IPS-20b (cell line): ENCODE results near the gene LPP.

Experiments
- H3K27ac ChIP-seq: one replicate; pipeline ENCODE4 v1.5.1; 2013; ENCODE audit warnings: low read length
- H3K27me3 ChIP-seq: 2 replicates; pipeline ENCODE4 v1.6.1; 2013; ENCODE audit warnings: mild to moderate bottlenecking, low read length, inconsistent platforms; ENCODE audit not compliant: insufficient read depth
- H3K36me3 ChIP-seq: 2 replicates; pipeline ENCODE4 v1.6.1; 2013; ENCODE audit warnings: low read depth, mild to moderate bottlenecking, inconsistent platforms, low read length, moderate library complexity; ENCODE audit not compliant: insufficient read depth
- H3K4me1 ChIP-seq: 2 replicates; pipeline ENCODE4 v1.6.1; 2013; ENCODE audit warnings: mild to moderate bottlenecking, control low read depth, inconsistent platforms, low read length, moderate library complexity; ENCODE audit not compliant: insufficient read depth
- H3K4me3 ChIP-seq: 2 replicates; pipeline ENCODE4 v1.5.1; 2013; ENCODE audit warnings: mild to moderate bottlenecking, low read length, inconsistent platforms
- H3K9ac ChIP-seq: 2 replicates; pipeline ENCODE4 v1.6.1; 2013; ENCODE audit warnings: low read depth, mild to moderate bottlenecking, inconsistent platforms, low read length, moderate library complexity
- H3K9me3 ChIP-seq: 2 replicates; pipeline ENCODE4 v1.6.1; 2013; ENCODE audit warnings: mild to moderate bottlenecking, low read depth, low read length, inconsistent platforms; ENCODE audit not compliant: insufficient read depth

Gene LPP

DNA sequence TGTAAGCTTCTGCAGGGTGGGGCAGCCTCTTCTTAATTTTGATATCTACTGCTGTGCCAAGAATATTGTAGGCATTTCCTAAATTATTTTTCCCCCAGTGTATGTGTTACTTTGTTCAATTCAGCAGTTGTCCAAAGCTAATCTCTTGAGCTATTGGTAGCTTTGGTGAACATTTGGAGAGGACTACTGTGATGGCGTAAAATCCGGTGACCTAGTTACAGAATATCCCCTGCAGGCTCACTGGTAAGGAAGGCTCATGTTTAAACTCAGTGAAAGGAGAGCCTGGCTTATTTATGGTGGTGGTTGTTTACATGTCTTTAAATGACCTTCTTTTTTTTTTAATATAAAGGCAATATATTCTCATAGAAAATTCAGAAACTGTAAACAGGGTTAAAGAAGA lies 105.6 kb downstream of the LPP start:
- Histone ChIP-seq H3K9me3 (no peaks in the 10 kb centered on the region), H3K4me3 (no peak overlapping the region), H3K9ac (no peak overlapping the region), H3K27ac (no peak overlapping the region), H3K27me3 (no peaks in the 10 kb centered on the region), H3K36me3 (0 out of 2 replicates have a peak, but pooled peaks cover 2% of the 10 kb centered on the region), H3K4me1 (0 out of 2 replicates have a peak, but pooled peaks cover 3% of the 10 kb centered on the region)

DNA sequence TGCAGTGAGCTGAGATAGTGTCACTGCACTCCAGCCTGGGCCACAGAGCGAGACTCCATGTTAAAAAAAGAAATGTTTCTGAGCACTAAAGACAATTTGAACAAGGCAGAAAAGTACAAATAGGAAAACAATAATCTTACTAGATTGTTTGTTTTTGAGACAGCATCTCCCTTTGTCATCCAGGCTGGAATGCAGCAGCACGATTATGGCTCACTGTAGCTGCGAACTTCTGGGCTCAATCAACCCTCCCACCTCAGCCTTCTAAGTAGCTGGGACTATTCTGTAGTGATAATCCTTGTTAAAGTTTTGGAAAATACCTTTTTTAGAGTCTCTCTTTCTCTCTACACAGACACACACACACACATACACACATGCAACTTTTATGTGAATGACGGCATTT lies 107.1 kb downstream of the LPP start:
- no peaks in the 10 kb centered on the region for H3K27me3 ChIP-seq
- H3K9ac ChIP-seq, result no peak overlapping the region
- H3K4me3 ChIP-seq, result no peak overlapping the region
- no peaks in the 10 kb centered on the region for H3K9me3 ChIP-seq
- H3K36me3 ChIP-seq, result no peaks in the 10 kb centered on the region
- H3K27ac ChIP-seq, result no peak overlapping the region
- H3K4me1 ChIP-seq, result peaks cover 10% of the 10 kb centered on the region

DNA sequence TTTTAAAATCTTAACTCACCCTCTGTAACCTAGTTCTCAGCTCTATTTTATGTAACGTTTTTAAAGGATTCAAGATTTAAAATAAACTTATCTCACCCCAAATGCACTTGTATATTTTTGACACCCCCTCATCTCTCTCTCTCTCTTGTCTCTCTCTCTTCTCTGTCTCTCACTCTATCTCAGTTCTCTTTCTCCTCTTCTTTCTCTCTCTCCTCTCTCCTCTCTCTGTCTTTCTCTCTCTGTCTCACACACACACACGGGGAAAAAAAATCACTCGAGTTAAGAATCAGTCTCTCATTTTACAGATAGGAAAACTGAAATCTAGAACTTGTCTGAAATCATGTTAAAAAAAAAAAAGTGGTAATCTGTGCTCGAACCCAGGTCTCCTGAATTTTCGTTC lies 108.5 kb downstream of the LPP start:
- no peaks in the 10 kb centered on the region for H3K36me3 ChIP-seq
- no peak overlapping the region for H3K4me3 ChIP-seq
- H3K9ac ChIP-seq, result no peak overlapping the region
- H3K4me1 ChIP-seq, result peaks cover 23% of the 10 kb centered on the region
- H3K27me3 ChIP-seq, result no peaks in the 10 kb centered on the region
- H3K9me3 ChIP-seq, result no peaks in the 10 kb centered on the region
- H3K27ac ChIP-seq, result no peak overlapping the region

GRCh38 chr3:188262913-188263683 lies 109.1 kb downstream of the LPP start:
- no peak overlapping the region for H3K27ac ChIP-seq
- no peak overlapping the region for H3K9ac ChIP-seq

GRCh38 chr3:188264226-188265207 lies 110.6 kb downstream of the LPP start:
- Histone ChIP-seq H3K27me3 (no peaks in the 10 kb centered on the region), H3K4me3 (no peak overlapping the region), H3K9me3 (no peaks in the 10 kb centered on the region), H3K9ac (peak overlapping the region; percentile 25; the same call in 1 of the 2 replicates), H3K27ac (no peak overlapping the region), H3K4me1 (peaks cover 43% of the 10 kb centered on the region), H3K36me3 (no peaks in the 10 kb centered on the region)

More at GRCh38 chr3:188262913-188263683, 109.1 kb downstream of the LPP start:
- no peaks in the 10 kb centered on the region for H3K9me3 ChIP-seq
- no peaks in the 10 kb centered on the region for H3K27me3 ChIP-seq
- no peak overlapping the region for H3K4me3 ChIP-seq
- H3K4me1 ChIP-seq, result peaks cover 29% of the 10 kb centered on the region
- no peaks in the 10 kb centered on the region for H3K36me3 ChIP-seq

DNA sequence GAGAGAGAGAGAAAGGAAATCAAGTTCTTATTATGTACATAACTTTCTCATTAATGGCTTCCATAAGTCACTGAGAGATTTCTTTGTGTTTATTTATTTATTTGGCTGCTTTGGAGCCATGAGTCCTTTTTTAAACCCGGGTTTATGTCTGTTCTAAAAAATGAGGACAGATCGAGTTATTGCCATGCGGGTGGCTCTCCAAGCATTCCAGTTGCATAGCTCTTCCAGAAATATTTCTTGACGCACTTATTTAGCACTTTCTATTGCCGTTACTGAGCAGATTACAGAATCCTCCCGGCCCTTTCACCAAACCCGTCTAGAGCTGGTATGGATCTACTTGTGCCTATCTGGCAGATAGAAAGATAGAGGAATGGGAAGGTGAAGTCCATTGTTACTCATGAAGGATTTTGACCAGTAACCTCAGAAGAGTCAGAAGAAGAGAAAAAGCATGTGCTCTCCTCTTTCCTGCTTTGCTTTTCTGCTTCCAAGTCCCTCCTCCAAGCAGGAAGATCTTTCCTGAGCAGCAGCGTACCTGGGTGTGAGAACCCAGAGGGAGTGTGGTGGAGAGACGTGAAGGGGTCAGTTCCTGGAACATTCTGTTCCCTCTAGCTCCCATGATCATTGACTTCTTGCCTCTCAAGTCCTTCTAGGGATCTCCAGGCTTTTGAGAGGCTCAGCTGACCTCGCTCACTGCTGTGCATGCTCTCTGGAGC lies 112.8 kb downstream of the LPP start:
- H3K9me3 ChIP-seq, result no peaks in the 10 kb centered on the region
- H3K9ac ChIP-seq, result no peak overlapping the region
- H3K4me1 ChIP-seq, result peaks cover 61% of the 10 kb centered on the region
- H3K27ac ChIP-seq, result peak overlapping the region; percentile 38
- no peak overlapping the region for H3K4me3 ChIP-seq
- H3K36me3 ChIP-seq, result no peaks in the 10 kb centered on the region
- H3K27me3 ChIP-seq, result no peaks in the 10 kb centered on the region

GRCh38 chr3:188267790-188268335 lies 113.9 kb downstream of the LPP start:
- no peaks in the 10 kb centered on the region for H3K36me3 ChIP-seq
- peaks cover 63% of the 10 kb centered on the region for H3K4me1 ChIP-seq
- H3K27me3 ChIP-seq, result no peaks in the 10 kb centered on the region
- peak overlapping the region; percentile 71 for H3K27ac ChIP-seq
- H3K4me3 ChIP-seq, result no peak overlapping the region
- no peaks in the 10 kb centered on the region for H3K9me3 ChIP-seq
- H3K9ac ChIP-seq, result no peak overlapping the region; the same call in 1 of the 2 replicates

- peaks cover 63% of the 10 kb centered on the region for H3K4me1 ChIP-seq
- no peaks in the 10 kb centered on the region for H3K36me3 ChIP-seq
- H3K27ac ChIP-seq, result peak overlapping the region; percentile 71
These were observed 114.4 kb downstream of the LPP start for GRCh38 chr3:188268336-188268735.

DNA sequence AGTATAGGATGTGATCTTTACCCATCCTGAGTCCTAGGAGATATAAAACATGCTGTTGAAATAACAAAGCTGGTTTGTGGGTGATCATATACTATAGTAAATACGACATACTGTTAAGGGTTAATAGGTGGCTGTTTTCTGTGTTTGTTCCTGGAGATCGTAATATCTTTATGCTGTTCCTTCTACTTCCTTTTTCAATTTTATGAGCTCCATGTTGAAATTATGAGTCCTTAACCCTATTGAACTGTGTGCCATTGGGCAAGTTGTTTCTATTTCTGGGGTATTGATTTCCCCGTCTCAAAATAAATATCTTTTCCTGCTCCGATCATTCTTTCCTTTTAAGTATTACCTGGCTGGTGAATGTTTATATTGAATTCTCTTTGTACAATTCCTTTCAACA lies 115.1 kb downstream of the LPP start:
- Histone ChIP-seq H3K27ac (peak overlapping the region; percentile 0), H3K4me1 (peaks cover 61% of the 10 kb centered on the region)

More at GRCh38 chr3:188268336-188268735, 114.4 kb downstream of the LPP start:
- H3K27me3 ChIP-seq, result no peaks in the 10 kb centered on the region
- no peak overlapping the region for H3K4me3 ChIP-seq
- H3K9ac ChIP-seq, result no peak overlapping the region; the same call in 1 of the 2 replicates
- no peaks in the 10 kb centered on the region for H3K9me3 ChIP-seq

DNA sequence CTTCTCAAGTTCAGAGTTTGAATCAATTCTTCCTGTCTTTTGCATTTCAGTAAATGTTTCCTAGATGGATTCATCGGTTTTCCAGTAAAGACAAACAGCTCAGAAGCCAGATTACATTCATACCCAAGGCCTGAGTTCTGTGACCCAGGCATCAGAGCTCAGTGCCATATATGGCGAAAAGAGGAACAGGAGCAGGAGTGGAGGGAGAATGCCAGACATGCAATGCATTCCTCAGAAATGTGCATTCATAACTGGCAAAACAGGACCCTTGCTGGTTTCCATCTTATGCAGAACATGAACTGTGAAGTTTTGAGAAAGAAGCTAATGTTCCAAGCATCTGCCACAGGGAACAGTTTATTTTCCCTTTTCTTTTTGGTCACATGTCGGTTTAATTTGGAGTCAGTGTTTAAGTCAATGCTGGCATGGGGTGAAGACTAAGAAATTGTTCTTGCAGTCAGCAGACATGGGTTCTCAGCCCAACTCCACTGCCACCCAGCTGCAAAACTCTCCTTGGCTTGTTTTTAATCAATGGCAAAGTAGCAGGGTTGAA lies 116.5 kb downstream of the LPP start:
- Histone ChIP-seq H3K9me3 (no peaks in the 10 kb centered on the region), H3K4me1 (peaks cover 55% of the 10 kb centered on the region), H3K27ac (peak overlapping the region; percentile 6), H3K36me3 (no peaks in the 10 kb centered on the region), H3K27me3 (no peaks in the 10 kb centered on the region), H3K4me3 (no peak overlapping the region), H3K9ac (peak overlapping the region; percentile 67; the same call in 1 of the 2 replicates)

More for the DNA sequence above, 115.1 kb downstream of the LPP start:
- Histone ChIP-seq H3K9me3 (no peaks in the 10 kb centered on the region), H3K9ac (no peak overlapping the region), H3K36me3 (no peaks in the 10 kb centered on the region), H3K27me3 (no peaks in the 10 kb centered on the region), H3K4me3 (no peak overlapping the region)
